HG03064 (cell line): Measurements from ENCODE around the gene CPB1.
"Not testable (repeated sequence)": the region's sequence is repeated elsewhere in the genome, so short reads cannot be mapped to it uniquely, and the experiment has no call there.

Source experiments
- ATAC-seq: cut with Tn5 transposase; IDR thresholded peaks from one replicate; pipeline ENCODE4 v1.9.1; 2021; ENCODE audit warnings: low read depth; ENCODE audit not compliant: unreplicated experiment

CPB1 gene

DNA sequence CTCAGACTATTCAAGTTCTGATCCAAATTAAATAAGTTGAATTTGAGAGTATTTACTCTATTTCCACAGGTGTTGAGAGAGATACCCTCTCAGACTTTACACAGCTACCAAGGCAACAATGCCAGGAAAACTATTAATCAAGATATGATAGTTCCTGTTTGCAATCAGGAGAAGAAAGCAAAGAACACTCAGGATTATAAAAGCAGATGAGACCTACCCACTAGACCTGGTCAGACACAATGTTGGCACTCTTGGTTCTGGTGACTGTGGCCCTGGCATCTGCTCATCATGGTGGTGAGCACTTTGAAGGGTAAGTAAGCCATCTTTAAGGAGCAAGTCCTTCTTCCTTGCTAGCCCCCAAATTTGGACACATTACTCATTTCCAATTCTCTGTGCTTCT lies at the start of gene CPB1:
Gene CPB1 (plus strand): TSS at position 227 of the 400 bp plus-strand sequence. CDS start 13 bp downstream, at position 240.
- ATAC-seq: no peak

- no peak for ATAC-seq
These were observed 48.7 kb upstream of the CPB1 start for GRCh38 chr3:148778926-148779325.

- ATAC-seq: not testable (repeated sequence)
These were observed 42.6 kb upstream of the CPB1 start for GRCh38 chr3:148785026-148785425.

- ATAC-seq: not testable (repeated sequence)
These were observed 41.5 kb upstream of the CPB1 start for GRCh38 chr3:148786159-148786558.

GRCh38 chr3:148789146-148789545 lies 38.5 kb upstream of the CPB1 start:
- ATAC-seq: no peak

- no peak for ATAC-seq
These were observed 37.7 kb upstream of the CPB1 start for GRCh38 chr3:148789906-148790305.

DNA sequence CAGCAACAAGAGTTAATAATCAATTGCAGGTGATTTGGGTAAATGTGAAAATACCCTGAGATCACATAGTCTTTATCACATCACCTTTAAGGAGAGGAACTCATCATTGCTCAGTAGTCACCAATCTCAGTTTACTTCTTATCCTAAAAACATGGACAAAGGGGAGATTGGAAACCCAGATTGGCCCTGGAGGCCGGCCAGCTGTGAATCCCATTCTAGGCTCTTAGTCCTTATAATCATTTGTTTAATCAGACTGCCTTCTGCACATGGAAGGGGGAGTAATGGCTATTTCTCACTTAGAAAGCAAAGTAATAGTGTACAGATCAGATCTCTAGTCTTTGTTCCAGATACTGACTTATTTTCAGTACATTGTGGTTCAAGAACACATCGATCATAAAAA lies 37.2 kb upstream of the CPB1 start:
- ATAC-seq: no peak

DNA sequence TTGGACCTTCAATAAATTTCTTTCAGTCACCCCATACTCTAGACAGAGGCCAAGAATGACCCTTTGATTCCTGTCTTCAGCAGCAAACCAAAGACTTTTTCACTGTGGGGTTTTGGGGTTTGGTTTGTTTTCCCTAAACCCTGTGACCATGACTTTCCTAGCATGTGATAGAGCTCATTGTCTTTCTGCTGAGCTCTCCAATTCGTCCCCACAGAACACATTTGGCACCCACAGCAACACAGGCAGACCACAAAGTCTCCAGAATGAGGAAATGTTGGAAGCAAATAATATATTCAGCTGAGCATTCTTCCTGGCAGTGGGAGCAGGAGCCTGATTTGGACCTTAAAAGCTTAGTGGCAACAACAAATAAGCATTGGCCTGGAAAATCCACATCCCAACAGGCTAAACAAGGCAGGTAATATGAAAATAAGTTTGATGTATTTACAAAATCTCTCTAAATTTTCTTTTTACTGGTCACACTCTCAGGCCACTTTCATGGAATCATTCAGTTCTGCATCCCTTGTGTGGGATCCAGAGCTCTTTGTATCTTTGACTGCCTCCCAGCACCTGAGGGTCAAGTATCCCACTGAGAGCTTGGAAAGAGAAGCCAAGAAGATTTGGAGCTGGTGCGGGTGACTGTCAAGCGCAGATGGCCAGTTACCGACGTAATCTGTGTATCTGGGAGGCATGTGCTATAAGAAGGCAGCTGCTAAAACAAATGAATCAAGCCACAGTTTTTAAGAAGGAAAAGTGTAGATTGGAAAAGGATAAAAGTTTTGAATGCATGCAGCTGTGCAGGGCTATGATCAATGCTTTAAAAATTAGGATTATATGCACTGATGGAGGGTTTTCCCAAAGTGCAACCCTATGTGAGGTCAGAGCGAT lies 36.5 kb upstream of the CPB1 start:
- ATAC-seq: no peak

DNA sequence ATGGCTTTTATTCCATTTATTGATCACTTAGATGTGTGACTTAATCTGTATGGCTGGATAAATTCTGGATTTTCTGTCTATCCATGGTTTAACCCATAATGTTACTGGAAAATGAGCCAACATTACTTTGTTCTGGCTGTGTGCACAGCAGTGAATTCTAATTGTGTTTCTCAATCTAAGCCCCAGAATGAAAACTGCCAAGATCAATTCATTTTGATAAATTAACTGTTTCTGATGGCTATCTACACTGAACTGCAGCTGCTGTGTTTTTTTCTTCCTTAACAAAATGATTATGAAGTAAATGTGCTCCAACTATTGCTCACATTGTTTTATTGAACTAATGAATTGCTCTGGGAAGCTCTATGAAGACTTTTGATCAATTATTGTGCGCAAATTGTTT lies 35.7 kb upstream of the CPB1 start:
- no peak for ATAC-seq

- ATAC-seq: no peak
These were observed 35.1 kb upstream of the CPB1 start for GRCh38 chr3:148792516-148792915.

GRCh38 chr3:148796799-148797198 lies 30.8 kb upstream of the CPB1 start:
- ATAC-seq: no peak

DNA sequence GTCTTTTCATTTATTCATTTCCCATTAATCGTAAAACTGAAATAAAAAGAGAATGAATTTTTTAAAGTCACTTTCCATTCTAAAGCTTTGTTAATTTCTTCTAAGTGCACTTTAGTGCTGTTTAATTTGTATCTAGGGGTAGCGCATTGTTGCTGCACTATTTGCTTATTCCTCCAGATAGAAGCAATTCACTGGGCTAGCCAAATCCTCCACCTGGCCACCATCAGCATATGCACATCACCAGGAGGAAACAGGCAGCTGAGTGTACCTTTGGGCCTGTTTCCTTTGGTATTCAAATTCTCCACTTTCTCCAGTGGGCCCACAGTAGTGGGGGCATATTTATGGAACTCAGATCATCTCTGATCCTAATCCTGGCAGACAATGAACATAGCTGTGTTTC lies 29.8 kb upstream of the CPB1 start:
- ATAC-seq: no peak

- ATAC-seq: no peak
These were observed 27.2 kb upstream of the CPB1 start for GRCh38 chr3:148800414-148800813.

DNA sequence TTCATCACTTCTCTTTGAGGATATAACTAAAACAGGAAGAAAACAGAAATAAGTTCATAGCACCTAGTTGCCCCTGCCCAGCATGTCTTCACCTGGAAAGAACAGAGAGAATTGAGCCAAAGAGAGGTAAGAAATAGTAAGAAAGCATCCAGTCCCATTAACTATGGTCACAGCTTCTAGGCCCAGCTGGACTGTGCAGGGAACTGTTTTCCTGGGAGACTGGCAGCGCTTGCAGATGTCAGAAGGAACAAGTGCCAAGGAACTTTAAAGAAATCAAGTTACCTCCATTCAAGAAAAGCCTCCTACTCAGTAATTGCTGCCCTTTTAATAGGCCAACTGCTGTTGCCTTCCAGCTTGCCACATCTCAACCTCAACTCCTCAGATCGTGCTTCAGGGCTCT lies 17.8 kb upstream of the CPB1 start:
- ATAC-seq: no peak

DNA sequence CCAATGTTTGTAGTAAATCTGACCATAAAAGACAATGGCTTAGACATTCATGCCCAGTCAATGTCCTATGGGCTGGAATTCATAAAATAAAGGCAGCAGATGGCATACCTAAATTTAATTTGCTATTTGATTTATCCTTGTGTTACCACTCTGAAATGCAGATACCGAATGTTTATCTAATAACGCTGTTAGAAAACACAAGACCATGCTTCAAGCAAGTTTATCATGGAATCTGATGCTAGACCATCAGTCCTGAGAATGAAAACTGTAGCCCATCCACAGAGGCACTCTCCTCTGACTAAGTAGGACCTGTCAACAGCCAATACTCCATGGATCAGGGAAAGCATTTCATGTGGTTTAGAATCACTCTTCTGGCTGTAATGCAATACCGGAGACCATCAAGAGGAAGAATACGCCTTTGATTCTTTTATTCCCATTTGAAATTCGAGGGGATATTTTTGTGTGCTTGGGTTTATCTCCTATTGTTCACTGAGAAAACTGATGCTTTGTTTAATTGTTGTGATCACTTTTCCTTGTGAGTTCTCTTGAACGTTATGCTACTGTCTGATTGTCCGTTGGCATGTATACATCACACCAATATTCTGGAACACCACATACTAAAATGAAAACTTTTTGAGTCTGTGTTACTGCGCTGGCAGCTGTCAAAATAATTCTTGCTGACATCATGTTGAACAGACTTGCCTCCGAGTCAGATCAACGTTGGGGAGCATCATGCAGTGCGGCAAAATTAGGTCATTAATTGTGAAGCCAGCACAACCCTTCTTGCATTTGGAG lies 12.1 kb upstream of the CPB1 start:
- ATAC-seq: no peak

DNA sequence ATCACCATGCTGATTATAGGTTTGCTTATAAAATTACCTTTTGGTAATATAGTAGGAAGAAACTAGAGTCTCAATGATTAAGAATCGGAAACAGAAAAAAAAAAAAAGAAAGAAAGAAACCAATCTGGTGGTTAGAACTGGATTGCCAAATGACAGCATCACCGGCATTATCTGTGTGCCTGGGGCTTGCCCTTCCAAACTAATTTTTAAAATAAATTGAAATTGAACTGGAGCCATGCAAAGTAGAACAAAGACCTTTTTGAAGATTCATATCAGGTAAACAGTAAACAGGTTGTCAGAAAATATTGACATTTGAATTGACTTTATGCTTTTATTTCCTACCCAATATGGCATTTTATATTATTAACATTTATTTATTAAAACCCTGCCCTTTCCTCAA lies 11.2 kb upstream of the CPB1 start:
- ATAC-seq: no peak

DNA sequence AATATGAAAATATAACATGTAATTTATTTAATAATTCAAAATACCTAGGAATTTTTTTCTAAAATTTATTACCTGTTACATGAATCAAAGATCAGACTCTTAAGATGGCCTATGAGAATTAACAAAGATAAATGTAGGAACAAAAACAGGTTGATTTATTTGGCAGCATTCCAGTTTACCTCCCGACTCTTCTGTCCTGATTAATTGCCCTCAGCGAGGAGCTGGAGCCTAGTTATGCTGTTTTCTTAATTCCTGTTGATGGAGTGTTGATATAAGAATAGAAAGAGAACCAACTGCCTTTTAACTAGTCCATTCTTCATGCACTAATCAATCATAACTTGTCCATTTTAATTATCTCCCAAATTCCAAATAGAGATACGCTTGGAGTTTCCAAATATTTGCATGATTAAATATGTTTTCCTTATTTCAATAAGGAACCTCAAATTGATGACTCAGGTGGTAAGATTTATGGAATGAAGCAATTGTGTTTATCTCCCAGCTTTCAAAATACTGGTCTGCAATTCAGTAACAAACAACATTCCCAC lies 10.6 kb upstream of the CPB1 start:
- no peak for ATAC-seq

DNA sequence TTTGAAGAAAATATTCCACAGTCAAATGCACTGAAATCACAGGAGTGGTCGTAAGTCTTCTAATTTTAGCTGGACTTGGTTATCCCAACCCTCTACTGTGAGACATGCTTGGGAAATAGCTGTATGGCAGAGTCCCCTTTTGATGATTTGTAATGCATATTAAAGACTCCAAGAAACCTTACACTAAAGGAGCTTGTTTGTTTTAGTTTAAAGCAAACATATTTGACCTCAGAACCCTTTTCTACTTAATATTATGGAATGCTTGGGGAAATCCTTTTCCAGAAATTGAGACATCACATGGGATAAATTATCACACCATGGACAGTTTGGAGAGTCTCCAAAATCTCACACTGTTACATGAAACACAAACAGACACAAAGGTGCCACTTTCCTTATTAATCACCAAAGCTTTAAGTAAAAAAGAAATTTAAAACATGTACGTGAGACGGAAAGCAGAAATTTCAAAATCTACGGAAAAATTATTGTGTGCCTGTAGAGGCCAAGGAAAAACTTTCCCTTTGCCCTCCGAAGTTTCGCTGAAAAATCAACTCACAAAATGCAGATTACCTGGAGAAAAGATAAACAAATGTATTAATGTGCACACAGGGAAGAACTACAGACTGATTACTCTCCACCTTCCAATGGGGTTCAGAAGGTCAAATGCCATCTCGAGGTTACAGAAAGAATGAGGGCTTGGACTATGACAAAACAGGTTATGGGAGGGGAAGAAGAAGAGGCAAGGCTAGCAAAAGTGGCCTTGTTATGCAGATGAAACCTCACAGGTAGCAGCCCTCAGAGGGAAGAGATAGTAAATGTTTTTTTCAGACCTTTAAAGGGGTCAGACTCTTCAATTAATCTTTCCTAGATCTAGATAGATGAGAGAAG lies 7.0 kb upstream of the CPB1 start:
- ATAC-seq: no peak

DNA sequence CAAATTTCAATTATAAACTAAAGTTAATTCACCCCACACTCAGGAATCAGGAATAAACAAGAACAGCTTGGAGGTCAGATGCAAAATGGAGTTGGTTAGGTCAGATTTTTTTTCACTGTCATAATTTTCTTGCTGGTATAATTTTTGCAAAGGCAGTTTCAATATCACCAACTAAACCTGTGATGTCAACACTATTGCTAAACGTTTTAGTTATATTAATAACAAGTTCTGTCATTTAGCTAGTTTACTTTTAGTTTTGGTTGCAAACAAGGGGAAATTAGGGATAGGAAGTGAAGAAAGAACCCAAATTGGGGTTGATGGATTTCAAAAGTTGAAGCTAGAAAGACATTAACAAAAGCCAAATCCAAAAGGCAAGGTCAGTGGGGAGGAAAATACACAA lies 4.6 kb upstream of the CPB1 start:
- ATAC-seq: no peak

- ATAC-seq: no peak
These were observed 2.1 kb upstream of the CPB1 start for GRCh38 chr3:148825476-148825875.
